Astrocyte of the spinal cord (primary cell): ENCODE results near the gene GDNF.
A peak's percentile ranks its signal among the peaks of the same experiment; 100 is the strongest.
"Not testable (repeated sequence)": the region's sequence is repeated elsewhere in the genome, so short reads cannot be mapped to it uniquely, and the experiment has no call there.

ENCODE experiments used
- DNase-seq: peaks from one replicate; pipeline ENCODE4 v3.0.0; 2011; ENCODE audit warnings: low read depth, low spot score
- H3K4me3 ChIP-seq: 2 replicates; pipeline ENCODE4 v1.5.1; 2011; ENCODE audit warnings: low read depth, mild to moderate bottlenecking, low read length, moderate library complexity
- CTCF ChIP-seq: IDR thresholded peaks from 2 replicates; pipeline ENCODE4 v1.5.1; 2012; ENCODE audit warnings: low read depth, mild to moderate bottlenecking, low read length, inconsistent platforms
- in situ Hi-C: cut with HindIII; loops from 2 replicates; pipeline ENCODE4 v1.10.0; 2017; ENCODE audit warnings: low sequenced_read_pairs

The GDNF gene

GRCh38 chr5:37806016-37806415 lies 33.8 kb downstream of the GDNF start:
- in situ Hi-C loops = no loop called here
- TF ChIP-seq CTCF = no peak
- H3K4me3 ChIP-seq = no peak overlapping the region
- no peak for DNase-seq

- no peak for TF ChIP-seq CTCF
- H3K4me3 ChIP-seq = no peak overlapping the region
- no peak for DNase-seq
- in situ Hi-C loops = no loop called here
These were observed 35.4 kb downstream of the GDNF start for GRCh38 chr5:37804401-37804800.

DNA sequence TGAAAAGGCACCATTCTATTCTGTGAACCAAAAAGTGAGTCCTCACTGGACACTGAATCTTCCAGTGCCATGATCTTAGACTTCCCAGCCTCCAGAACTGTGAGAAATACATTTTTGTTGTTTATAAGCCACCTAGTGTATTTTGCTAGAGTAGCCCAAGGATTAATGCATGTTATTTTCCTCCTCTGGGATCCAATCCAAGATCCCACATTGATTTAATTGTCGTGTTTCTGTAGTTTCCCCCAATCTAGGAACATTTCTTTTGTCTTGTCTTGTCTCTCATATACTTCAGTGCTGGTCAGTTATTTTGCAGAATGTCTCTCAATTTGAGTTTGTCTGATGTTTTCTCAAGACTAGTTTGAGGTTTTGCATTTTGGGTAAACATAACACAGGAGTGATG lies 36.4 kb downstream of the GDNF start:
- DNase-seq = no peak
- no peak overlapping the region for H3K4me3 ChIP-seq
- in situ Hi-C loops = no loop called here
- no peak for TF ChIP-seq CTCF

DNA sequence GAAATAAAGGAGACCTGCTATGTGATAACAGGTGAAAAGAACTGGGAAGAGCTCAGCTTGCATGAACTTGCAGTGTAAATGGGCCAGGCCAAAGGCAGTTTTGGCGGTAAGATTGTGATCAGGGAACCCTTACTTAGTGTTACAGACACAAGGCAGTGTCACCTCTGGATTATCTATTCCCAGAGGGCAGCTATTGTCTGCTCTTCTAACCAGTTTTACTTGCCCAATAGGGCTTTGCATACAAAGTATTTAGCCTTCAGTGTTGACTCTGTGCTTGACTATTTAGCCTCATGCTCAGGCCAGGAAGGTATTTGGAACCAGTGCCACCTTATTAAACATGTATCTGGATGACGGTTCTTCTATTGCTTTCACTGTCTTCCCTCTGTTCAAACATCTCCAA lies 38.3 kb downstream of the GDNF start:
- in situ Hi-C loops = no loop called here
- no peak for TF ChIP-seq CTCF
- H3K4me3 ChIP-seq = no peak overlapping the region
- DNase-seq = no peak

DNA sequence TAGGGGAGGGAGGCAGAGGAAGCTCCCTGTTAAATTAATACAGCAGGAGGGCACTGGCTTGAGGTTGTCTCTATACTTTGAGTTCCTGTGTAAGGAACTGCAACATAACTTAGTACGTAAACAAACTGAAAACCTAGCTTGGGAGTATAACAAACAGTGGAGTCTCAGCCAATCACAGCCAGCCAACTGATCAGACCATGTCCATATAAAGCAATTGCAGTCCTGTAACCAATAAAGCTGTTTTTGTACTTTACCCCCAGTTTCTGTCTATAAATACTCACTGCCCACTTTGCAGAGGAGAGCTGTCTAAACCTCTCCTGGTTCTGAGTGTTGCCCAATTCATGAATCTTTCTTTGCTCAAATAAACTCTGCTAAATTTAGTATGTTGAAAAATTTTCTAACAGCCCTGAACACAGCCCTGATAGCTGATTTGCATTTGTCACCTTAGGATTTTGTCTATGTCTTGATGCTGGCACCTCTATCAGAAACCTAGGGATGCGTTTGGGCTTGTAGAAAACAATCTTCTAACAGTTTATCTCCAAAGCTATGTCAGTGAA lies 39.9 kb downstream of the GDNF start:
- DNase-seq = no peak
- no peak for TF ChIP-seq CTCF
- in situ Hi-C loops = no loop called here
- H3K4me3 ChIP-seq = no peak overlapping the region

DNA sequence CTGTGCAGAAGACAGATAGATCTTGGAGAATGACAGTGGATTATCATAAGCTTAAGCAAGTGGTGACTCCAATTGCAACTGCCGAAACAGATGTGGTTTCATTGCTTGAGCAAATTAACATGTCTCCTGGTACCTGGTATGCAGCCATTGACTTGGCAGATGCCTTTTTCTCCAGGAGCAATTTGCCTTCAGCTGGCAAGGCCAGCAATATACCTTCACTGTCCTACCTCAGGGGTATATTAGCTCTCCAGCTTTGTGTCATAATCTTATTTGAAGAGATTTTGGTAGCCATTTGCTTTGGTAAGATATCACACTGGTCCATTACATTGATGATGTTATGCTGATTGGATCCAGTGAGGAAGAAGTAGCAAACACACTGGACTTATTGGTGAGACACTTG lies 43.4 kb downstream of the GDNF start:
- in situ Hi-C loops, DNase-seq, H3K4me3 ChIP-seq: not testable (repeated sequence)

- DNase-seq, H3K4me3 ChIP-seq, in situ Hi-C loops: not testable (repeated sequence)
These were observed 44.5 kb downstream of the GDNF start for GRCh38 chr5:37795292-37795691.

- H3K4me3 ChIP-seq = no peak overlapping the region
- in situ Hi-C loops = no loop called here
- TF ChIP-seq CTCF = no peak
- DNase-seq = peak; percentile 63
These were observed 46.7 kb downstream of the GDNF start for GRCh38 chr5:37792975-37793631.
